ENCODE results near the gene LRTM2. TPM values are rescaled to one million over a fixed set of nuclear protein-coding genes. Genes with fewer than 3 reads are reported as not detected.

LRTM2 gene
- total and polyA plus RNA-seq, 9 of the 15 experiments (the other 6 are each of a cell fraction or from before 2014, with no cell fraction given): 0.09 TPM; not detected in 8

DNA sequence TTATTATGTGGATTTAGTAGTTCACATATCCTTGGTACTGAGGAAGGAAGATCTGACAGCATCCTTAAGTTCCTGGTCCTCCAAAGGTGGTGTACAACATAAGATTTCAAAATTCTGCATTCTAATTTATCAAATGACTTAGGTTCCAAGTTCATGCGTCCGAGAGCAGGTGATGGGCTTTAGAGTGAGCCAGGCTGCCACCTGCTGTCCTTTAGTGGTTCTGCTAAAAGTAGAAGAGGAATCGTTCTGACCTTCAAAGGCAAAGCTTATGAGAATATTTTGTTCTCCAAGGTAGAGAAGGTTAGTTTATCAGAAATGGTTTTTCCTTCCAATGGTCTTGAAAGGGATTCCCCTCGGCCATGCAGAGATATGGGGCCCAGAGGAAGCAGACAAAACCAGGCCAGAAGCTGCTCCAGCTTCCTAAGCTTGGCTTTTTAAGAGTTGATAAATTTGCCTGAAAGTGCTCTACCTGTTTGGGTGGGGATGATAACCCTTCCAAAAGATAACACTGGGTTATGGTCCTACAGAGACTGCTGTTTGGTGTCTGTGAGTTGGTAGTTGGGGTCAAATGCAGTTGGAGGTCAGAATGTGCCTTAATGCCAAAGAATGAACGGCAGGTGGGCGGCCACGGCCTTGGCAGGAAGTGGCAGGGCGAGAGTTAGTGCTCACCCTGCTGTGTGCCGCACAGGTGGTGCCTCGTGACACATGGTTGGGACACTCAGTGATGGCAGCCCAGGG is 29.1 kb upstream of the LRTM2 start (continued):
- TF ChIP-seq, protein P1, sequence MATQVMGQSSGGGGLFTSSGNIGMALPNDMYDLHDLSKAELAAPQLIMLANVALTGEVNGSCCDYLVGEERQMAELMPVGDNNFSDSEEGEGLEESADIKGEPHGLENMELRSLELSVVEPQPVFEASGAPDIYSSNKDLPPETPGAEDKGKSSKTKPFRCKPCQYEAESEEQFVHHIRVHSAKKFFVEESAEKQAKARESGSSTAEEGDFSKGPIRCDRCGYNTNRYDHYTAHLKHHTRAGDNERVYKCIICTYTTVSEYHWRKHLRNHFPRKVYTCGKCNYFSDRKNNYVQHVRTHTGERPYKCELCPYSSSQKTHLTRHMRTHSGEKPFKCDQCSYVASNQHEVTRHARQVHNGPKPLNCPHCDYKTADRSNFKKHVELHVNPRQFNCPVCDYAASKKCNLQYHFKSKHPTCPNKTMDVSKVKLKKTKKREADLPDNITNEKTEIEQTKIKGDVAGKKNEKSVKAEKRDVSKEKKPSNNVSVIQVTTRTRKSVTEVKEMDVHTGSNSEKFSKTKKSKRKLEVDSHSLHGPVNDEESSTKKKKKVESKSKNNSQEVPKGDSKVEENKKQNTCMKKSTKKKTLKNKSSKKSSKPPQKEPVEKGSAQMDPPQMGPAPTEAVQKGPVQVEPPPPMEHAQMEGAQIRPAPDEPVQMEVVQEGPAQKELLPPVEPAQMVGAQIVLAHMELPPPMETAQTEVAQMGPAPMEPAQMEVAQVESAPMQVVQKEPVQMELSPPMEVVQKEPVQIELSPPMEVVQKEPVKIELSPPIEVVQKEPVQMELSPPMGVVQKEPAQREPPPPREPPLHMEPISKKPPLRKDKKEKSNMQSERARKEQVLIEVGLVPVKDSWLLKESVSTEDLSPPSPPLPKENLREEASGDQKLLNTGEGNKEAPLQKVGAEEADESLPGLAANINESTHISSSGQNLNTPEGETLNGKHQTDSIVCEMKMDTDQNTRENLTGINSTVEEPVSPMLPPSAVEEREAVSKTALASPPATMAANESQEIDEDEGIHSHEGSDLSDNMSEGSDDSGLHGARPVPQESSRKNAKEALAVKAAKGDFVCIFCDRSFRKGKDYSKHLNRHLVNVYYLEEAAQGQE (IDR thresholded peaks at IDR 0.05; ENCODE audit: borderline replicate concordance): peak; percentile 89
- TF ChIP-seq, protein P1 (CRISPR knock-in tag; IDR thresholded peaks at IDR 0.05; ENCODE audit: low read depth): no peak
- TF ChIP-seq ZFP30 (CRISPR knock-in tag; IDR thresholded peaks at IDR 0.05; ENCODE audit: borderline replicate concordance) (no peak), ZNF134 (CRISPR knock-in tag; conservative IDR thresholded peaks at IDR 0.05) (no peak), RB1 (IDR thresholded peaks at IDR 0.05; ENCODE audit: low read depth) (no peak), ZSCAN29 (IDR thresholded peaks at IDR 0.05) (no peak), TAF15 (IDR thresholded peaks at IDR 0.05; ENCODE audit: low read depth, low read length) (no peak), ESRRA (IDR thresholded peaks at IDR 0.05; ENCODE audit: borderline replicate concordance, low read depth) (0 out of 2 replicates have a peak, but pooled peaks have one; percentile 10), CHD1 (IDR thresholded peaks at IDR 0.05; ENCODE audit: low read length) (no peak), ZBED1 (IDR thresholded peaks at IDR 0.05) (no peak)
- TF ChIP-seq, protein P2, sequence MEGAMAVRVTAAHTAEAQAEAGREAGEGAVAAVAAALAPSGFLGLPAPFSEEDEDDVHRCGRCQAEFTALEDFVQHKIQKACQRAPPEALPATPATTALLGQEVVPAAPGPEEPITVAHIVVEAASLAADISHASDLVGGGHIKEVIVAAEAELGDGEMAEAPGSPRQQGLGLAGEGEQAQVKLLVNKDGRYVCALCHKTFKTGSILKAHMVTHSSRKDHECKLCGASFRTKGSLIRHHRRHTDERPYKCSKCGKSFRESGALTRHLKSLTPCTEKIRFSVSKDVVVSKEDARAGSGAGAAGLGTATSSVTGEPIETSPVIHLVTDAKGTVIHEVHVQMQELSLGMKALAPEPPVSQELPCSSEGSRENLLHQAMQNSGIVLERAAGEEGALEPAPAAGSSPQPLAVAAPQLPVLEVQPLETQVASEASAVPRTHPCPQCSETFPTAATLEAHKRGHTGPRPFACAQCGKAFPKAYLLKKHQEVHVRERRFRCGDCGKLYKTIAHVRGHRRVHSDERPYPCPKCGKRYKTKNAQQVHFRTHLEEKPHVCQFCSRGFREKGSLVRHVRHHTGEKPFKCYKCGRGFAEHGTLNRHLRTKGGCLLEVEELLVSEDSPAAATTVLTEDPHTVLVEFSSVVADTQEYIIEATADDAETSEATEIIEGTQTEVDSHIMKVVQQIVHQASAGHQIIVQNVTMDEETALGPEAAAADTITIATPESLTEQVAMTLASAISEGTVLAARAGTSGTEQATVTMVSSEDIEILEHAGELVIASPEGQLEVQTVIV (CRISPR knock-in tag; IDR thresholded peaks at IDR 0.05; ENCODE audit: borderline replicate concordance): no peak
- TF ChIP-seq, protein P3, sequence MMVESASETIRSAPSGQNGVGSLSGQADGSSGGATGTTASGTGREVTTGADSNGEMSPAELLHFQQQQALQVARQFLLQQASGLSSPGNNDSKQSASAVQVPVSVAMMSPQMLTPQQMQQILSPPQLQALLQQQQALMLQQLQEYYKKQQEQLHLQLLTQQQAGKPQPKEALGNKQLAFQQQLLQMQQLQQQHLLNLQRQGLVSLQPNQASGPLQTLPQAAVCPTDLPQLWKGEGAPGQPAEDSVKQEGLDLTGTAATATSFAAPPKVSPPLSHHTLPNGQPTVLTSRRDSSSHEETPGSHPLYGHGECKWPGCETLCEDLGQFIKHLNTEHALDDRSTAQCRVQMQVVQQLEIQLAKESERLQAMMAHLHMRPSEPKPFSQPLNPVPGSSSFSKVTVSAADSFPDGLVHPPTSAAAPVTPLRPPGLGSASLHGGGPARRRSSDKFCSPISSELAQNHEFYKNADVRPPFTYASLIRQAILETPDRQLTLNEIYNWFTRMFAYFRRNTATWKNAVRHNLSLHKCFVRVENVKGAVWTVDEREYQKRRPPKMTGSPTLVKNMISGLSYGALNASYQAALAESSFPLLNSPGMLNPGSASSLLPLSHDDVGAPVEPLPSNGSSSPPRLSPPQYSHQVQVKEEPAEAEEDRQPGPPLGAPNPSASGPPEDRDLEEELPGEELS (CRISPR knock-in tag; IDR thresholded peaks at IDR 0.05; ENCODE audit: borderline replicate concordance): no peak

Data from K562 (cell line).